NCI-H2196 (cell line): ENCODE data around the gene ALDH3A1.
"Not testable (repeated sequence)": the region's sequence is repeated elsewhere in the genome, so short reads cannot be mapped to it uniquely, and the experiment has no call there.

Experiments
- DNase-seq: peaks from one replicate; lab custom pipeline; 2025; ENCODE audit not compliant: unreplicated experiment; lab: John Stamatoyannopoulos, UW

The ALDH3A1 gene

DNA sequence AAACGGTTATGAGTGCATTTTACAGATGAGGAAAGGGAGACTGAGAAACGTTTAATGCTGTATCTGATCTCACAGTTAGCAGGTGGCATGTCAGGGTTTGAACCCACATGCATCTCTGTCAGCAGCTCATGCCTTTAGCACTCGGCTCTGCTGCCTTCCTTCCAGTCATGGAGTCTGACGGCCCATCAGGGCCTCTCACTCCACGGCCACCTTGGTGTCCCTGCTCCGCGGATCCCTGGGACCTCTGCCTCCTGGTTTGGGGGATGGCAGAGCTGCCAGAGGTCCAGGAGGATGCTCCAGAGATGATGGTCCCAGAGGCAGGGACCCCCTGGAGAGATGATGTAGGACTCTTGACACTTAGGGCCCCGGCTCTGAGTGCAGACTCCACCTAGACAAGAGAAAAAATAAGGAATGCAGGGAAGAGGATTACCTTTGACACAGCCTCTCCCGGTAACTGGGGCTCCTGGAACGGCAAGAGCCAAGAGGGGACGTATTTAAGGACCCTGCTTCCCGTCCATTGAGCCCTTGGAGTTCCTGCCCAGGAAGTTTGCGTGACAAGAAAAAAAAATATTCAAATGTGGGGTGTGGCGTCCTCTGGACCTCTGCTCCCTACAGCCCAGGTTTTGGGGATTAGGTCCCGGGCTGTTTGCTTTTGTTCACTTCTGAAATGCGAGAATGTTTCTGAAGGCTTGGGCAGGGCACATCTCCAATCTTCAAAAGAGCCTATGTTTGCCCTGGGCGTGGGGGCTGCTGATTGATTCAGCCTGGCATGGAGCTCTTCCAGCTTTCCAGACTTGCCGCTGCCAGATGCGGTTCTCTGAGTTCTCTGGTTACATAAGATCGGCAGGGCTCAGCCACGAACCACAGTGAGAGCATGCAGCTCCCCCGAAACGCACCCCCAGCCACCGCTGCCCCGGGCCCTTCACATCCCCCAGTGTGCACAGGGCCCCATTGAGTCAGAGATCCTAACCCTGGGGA, at the start of gene ALDH3A1:
TSS of gene ALDH3A1 (minus strand) at position 470 of the 978 bp plus-strand sequence. CDS start 3,169 bp downstream, outside the sequence.
- no peak for DNase-seq

DNA sequence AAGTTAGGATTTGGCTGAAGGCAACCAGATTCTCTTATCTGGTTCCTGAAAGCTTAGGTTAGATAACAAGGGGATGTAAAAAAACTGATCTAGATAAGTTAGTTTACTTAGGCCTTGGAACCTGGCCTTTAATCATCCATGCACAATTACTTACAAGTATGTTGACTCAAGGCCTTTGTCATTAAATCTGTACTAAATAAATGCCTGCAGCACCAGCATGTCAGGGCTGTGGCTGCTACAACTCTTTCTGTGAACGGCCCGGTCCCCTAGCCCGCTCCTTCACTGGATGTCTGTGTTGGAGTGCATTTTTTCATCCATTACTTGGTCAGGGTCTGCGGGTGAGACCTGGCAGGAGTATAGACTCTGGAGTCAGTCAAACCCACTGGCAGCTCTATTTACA, 48.4 kb upstream of the ALDH3A1 start:
- DNase-seq = peak; percentile 2

DNA sequence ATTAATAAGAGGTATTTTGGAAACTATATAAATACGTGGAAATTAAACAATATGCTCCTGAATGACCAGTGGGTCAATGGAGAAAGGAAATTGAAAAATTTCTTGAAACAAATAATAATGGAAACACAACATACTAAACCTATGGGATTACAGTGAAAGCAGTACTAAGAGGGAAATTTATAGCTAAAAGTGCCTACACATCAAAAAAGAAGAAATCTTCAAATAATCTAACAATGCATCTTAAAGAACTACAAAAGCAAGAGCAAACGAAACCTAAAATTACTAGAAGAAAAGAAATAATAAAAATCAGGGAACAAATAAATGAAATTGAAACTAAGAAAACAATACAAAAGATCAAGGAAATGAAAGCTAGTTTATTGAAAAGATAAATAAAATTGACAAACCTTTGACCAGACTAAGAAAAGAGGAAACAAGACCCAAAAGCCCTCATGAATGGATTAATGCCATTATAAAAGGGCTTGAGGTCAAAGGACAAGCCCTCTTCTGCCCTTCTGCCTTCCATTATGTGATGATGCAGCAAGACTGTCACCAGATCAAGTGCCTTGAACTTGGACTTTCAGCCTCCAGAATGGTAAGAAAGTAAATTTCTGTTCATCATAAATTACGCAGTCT, 43.9 kb upstream of the ALDH3A1 start:
- DNase-seq = no peak

DNA sequence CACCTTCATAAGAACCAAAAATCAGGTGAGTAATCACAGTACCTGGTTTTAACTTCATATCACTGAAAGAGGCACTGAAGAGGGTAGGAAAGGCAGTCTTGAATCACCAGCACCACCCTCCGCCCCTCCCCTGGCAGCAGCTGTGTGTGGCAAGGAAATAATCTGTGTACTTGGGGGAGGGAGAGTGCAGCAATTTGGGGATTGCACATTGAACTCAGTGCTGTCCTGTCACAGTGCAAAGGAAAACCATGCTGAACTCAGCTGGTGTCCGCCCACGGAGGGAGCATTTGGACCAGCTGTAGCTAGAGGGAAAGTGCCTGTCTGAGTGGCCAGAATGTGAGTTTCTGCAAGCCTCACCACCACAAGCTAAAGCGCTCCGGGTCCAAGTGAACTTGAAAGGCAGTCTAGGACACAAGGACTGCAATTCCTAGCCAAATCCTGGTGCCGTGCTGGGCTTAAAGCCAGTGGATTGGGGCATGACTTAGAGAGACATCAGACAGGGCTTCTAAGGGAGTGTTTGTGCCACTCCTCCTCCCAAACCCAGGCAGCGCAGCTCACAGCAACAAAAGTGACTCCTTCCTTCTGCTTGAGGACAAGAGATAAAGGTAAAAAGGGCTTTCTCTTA, 39.7 kb upstream of the ALDH3A1 start:
- no peak for DNase-seq

DNA sequence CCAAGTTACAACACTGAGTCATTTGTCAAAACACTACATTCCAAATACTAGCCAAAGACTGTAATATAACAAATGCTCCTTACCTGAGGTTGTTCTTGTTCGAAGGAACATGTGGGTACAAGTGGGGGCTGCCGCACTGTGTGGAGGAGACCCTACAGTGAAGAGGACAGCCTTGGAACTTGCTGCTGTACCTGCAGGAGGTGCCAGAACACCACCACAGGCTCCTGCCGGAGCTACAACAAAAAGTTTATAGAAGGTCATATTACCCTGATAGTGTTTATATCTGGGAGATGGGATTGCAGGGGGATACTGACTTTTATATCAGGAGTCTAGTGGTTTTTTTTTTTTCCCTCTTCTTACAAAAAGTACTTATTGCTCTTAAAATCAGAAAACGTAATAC, 37.8 kb upstream of the ALDH3A1 start:
- no peak for DNase-seq

DNA sequence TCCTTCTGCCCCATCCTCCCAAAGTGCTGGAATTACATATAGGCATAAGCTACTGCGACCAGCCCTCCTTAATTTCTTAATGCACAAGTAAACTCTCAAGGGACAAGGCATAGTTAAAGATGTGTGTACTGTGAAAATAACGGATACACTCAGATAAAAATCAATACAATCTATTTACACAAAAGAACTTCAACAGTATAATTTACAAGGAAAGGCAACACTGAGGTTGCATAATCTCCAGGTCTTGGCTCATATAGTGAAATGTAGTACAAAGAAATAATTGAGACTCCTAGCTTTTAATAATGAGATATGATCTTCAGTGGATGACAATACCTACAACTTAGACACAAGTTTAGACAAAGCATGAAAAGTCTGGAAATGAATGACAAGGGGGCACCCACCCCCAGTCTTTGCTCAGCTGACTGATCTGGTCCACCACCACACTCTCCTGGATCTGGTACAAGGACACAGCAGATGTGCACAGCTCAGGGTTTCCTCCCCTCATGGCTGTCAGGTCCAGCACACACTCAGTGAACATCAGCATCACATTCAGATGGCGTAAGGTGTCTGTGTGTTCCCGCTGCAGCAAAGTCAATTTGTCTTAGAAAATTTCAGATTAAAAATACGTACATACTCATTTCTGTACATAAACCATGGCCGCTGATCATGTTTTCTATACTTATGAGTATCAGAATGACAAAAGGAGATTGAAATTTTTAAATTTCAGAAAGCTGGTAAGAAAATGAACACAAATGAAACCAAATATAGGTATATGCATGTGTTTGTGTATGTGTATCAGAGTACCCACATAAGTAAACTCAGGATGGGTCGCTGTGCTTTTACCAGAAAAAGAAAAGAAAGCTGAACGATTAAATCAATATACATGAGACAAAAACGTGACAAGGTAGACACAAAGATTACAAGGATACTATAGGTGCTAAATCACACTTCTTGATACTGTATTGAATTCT, 33.7 kb upstream of the ALDH3A1 start:
- DNase-seq = no peak

DNA sequence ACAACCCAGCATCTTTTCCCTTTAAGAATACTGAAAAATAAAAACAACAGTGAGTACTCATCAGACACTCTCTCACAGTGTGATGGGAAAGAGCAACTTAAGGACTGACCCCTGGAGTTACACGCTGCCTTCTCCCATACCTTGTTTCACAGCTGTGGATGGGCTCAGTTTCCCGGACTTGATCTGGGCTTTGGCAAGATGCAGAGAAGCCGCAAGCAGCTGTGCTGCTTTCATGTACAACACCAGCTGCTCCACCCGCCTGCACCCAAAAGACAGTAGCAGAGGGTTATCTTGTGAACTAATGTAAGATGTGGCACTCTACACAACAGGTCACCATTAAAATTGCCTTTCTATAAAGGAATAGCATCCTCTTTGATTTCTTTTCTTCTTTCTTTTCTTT, 32.7 kb upstream of the ALDH3A1 start:
- no peak for DNase-seq

DNA sequence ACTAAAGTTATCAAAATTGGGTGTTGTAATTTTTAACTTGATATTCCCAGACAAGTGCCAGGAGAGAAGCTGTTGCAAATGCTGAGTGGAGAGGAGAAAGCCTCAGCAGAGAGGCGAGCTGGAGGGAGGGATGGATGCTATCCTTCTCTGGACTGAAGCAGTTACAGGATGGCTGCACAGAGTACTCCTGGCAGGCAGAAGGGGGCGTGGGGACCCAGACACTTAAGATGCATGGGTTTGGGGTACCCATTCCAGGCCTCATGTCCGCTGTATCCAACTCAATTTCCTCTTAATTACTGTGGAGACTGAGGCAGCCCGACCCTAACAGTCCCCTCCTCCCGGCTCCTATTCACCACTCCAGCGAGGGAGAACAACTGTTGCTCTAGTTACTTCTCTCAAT, 25.4 kb upstream of the ALDH3A1 start:
- no peak for DNase-seq

DNA sequence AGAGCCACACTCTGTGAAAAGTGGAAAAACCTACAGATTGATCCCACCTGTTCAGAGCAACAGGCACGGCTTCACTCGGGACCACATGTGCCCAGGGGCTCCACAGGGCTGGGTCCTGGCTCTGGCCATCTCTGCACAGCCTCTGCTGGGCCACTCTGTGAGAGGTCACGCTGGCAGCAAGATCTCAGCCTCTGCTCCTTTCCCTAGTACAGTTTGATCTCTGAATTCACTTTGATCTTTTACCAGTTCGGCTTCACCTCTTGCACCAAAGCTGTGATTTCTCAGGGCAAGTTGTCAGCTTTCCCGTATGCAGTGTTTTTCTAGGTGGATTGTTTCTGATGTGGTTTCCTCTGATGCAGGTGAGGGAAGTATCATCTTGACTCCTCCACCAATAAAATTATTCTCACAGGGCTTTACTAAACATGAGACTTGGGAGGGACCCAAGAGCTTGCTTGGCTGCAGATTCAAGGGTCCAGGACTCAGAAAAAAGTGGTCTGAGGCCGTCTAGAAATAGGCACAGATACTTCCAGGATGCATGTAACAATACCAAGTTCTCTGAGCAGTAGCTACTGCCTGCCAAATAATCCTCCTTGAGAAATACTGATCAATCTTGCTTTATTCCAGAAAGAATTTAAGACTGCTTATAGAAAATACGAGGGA, 24.0 kb upstream of the ALDH3A1 start:
- no peak for DNase-seq

DNA sequence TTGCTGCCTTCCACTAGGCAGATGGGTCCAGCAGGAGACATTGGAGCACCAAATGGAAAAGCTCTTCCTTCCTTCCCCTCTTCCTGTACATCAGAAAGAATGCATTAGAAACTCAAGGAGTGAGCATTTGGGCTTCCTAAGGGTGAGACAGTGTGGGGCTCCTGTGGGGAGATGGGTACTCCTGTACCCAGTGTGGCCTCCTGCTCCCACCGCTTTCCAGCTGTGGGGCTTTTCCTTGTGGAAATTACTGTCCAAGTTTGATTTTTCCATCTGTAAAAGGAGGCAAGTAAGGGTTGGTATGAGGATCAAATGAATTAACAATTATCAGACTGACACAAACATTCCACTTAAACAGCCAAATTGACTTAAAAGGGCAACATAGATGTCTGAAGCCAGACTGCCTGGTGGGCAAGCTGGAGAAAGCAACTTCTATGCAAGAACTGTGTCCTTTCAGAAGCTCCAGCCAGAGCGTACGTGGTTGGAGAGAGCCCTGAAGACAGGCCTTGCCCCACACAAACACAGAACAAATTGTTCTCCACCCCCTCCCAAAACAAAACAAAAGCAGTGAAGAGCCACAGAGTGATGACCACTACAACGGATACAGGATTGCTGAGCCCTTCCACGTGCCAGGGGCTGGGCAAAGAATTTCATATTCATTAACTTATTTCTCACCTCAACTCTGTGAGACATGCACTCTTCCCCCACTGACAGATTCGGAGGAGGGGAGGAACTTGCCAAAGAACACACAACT, 23.1 kb upstream of the ALDH3A1 start:
- DNase-seq = no peak

DNA sequence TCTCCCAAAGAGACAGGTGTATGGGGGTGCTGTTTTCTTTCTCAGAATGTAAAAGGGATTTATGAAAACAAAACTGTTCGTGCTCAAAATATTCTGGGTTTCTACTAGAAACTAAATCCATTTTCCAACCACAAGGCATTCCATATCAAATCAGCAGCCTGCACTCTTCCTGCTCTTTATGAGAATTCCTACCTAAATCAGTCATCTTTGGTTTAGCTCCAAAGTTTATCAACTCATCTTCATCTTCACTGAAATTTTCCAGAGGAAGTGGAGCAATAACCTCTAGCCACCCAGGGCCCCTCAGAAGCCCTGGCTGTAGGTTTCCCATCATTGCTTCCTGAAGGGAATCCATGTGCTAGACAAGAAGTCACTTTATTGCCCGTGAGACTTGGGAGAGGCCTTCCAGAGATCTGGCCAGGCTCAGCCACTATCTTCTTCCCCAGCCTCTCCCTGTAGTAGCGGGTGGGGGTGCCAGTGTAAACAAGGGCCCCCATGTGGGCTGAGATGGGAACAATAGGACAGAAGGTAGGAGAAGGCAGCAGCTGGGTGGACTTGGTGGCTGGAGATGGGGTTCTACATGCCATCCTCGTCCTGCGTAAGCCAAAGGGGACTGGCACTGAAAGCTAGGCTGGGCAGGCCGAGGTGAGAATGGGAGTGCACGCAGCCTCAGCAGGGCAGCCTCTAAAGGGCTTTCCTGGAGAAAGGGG, 22.0 kb upstream of the ALDH3A1 start:
- no peak for DNase-seq

DNA sequence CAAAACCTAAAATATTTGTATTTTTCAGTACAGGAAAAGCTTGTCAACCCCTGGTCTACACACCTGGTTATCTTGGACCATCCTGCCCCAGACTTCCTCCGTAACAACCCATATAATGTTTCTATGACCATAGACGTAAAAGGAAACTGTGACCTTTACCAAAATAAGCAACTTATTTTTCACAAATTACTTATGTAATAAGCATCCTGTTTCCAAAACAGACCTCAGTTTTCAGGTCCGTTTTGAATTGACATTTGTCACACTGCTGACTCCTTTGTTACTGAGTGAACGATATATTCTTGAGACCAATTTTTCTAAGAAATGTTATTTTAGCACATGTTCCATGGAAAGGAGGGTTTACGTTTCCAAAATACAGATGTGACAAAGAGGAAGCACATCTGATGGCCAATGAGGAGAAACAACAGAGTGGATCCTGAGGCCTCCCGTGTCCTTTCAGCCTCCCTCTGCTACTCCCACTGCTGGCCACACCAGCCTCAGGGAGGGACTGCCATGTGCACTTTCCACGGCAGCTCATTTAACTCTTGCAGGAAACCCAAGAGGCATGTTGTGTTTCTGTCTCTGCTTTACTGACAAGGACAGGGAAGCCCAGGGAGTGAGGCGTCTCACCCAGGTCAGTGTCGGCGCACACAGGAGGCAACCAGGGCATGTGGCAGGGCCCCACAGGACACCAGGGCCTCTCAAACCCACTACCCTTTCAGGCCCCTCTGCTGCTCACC, 20.1 kb upstream of the ALDH3A1 start:
- DNase-seq = no peak

DNA sequence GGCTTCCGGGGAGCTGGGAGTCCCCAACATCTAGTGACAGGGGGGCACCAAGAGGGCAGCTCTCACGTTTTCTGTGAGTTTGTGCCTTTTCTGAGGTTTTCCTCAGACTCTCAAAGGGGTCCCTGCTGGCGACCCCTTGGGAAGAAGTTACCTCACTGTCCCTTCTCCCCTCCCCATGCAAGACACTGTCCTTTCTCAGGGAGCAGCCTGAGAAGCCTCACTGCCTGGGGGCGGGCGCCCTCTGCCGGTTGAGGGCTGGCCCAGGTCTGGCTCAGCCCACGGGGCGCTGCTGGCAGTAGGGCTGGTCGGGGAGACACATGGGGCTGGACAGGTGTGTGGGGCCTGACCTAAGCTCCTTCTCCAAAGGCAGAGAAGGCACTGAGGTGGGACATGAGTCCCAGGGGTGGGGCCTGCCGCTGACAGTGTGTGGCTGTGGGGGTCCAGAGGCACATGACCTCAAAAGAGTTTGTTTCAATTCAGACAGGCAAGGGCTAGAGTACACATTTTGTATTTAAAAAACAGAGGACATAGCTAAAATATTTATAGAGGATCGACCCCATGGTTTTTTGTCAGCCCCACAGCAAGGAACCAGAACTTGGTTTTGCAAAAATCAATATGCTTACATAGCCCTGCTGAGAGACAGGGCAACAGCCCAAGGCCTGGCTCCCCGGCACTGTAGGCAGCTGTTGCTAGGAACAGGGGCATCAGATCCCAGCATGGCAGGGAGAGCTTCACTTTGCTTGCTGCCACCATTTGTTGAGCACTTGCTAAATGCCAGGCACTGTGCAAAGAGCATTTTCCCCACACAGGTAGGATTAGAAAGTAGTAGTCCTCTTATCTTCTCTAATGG, 18.5 kb upstream of the ALDH3A1 start:
- peak; percentile 52 for DNase-seq

DNA sequence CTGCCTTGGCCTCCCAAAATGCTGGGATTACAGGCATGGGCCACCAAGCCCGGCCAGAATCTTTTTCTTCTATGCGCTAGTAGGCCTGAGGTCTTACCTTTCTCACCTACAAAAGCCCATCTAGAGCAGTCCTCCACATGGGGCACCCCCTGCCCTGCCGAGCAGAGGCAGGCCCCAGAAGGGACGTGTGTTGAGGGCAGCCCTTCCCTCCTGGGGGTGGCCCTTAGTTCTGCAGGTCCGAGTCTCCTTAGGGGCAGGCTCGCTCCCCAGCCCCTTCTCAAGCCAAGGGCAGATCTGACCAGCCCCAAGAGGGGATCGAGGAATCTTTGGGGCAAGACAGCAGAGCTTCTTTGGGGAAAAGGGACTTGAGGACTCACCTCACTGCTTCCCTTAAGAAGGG, 17.9 kb upstream of the ALDH3A1 start:
- no peak for DNase-seq

DNA sequence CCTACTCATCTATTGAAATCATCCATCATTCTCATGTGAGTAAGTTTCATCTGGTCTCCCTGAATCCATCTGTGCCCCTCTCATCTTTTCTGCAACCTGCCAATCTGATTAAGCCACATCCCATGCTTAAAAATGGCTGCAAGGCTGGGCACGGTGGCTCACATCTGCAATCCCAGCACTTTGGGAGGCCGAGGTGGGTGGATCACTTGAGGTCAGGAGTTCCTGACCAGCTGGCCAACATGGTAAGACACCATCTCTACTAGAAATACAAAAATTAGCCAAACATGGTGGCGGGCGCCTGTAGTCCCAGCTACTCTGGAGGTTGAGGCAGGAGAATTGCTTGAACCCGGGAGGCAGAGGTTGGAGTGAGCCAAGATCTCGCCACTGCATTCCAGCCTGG, 15.9 kb upstream of the ALDH3A1 start:
- DNase-seq = not testable (repeated sequence)

DNA sequence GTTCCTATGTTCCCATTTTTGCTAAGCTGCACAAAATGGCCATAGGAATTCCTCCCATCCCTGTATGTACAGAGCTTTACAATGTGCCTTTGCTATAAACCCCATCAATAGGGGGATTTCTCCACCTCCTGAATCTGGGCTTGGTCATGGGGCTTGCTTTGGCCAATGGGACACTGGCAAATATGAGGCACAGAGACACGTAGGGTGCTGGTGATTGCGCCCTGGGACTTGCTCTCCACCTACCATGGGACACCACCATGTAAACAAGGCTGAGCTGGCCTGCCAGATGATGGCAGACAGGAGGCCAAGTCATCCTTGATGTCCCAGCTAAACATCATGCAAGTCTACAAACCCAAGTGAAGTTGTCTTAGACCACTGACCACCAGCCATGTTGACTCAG, 15.3 kb upstream of the ALDH3A1 start:
- DNase-seq = no peak

DNA sequence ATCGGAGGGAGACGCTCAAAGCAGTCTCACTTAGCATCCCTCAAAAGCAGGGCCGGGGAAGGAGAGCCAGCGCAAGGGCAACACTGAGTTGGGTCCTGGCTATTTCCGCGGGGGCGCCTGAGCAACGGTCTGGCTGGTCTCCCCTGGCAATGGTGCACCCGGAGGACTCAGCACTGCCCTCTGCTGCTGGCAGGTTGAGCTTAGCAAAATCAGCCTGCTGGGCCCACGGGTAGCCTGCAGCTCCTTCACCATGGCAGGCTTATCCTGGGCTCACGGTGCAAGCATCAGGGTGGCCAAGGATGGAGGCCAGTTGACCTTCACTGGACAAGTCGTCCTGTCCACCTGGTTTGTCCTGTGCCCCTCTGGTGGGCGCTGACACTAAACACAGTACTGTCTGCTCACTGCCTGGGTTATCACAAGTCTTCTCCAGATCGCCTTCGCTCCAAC, 14.4 kb upstream of the ALDH3A1 start:
- peak; percentile 8 for DNase-seq
